OCI-LY3 (cell line): Measurements from ENCODE around the gene PTGIS.
"Not testable (repeated sequence)": the region's sequence is repeated elsewhere in the genome, so short reads cannot be mapped to it uniquely, and the experiment has no call there.

Source experiments
- H2AFZ ChIP-seq: fragments of 200-600, 300-600 bp; shearing (Covaris generic); 2 replicates; pipeline ENCODE4 v1.6.0; 2014; ENCODE audit warnings: antibody characterized with exemption, low read depth, low read length
- H3K27ac ChIP-seq: fragments of 200-600, 300-600 bp; sonication (generic); 2 replicates; pipeline ENCODE4 v1.5.1; 2014; ENCODE audit warnings: mild to moderate bottlenecking, low read length, moderate library complexity, mixed read lengths
- H3K27me3 ChIP-seq: fragments of 200-600, 300-600 bp; sonication (generic); 2 replicates; pipeline ENCODE4 v1.6.1; 2014; ENCODE audit warnings: low read depth, low read length, mixed read lengths
- H3K36me3 ChIP-seq: fragments of 200-600, 300-600 bp; sonication (generic); replicated peaks from 2 replicates; pipeline ENCODE3; 2014; ENCODE audit warnings: low read depth, low read length, mixed read lengths
- H3K4me1 ChIP-seq: fragments of 300-600, 200-600 bp; sonication (generic); 2 replicates; pipeline ENCODE4 v1.6.1; 2014; ENCODE audit warnings: low read length, mixed read lengths
- H3K4me2 ChIP-seq: fragments of 200-600, 300-600 bp; sonication (generic); 2 replicates; pipeline ENCODE4 v1.6.1; 2014; ENCODE audit warnings: low read length, mixed read lengths
- H3K4me3 ChIP-seq: fragments of 300-600, 200-600 bp; sonication (generic); 2 replicates; pipeline ENCODE4 v1.5.1; 2014; ENCODE audit warnings: antibody characterized with exemption, mild to moderate bottlenecking, low read length, moderate library complexity
- H3K79me2 ChIP-seq: fragments of 300-600, 200-600 bp; shearing (Covaris generic); 2 replicates; pipeline ENCODE4 v1.6.1; 2014; ENCODE audit warnings: mild to moderate bottlenecking, low read length, mixed read lengths
- H3K9ac ChIP-seq: fragments of 300-600, 200-600 bp; shearing (Covaris generic); 2 replicates; pipeline ENCODE4 v1.6.0; 2014; ENCODE audit warnings: mild to moderate bottlenecking, low read length, moderate library complexity
- H3K9me3 ChIP-seq: fragments of 200-600, 300-600 bp; shearing (Covaris generic); 2 replicates; pipeline ENCODE4 v1.6.1; 2014; ENCODE audit warnings: low read length, mixed read lengths; ENCODE audit not compliant: insufficient read depth
- H4K20me1 ChIP-seq: fragments of 200-600, 300-600 bp; sonication (generic); 2 replicates; pipeline ENCODE4 v1.6.1; 2016; ENCODE audit warnings: low read length, mixed read lengths; ENCODE audit not compliant: insufficient read depth
- EZH2phosphoT487 ChIP-seq: fragments of 200-600 bp; shearing (Covaris generic); IDR thresholded peaks from 2 replicates; pipeline ENCODE4 v1.6.1; 2018; ENCODE audit warnings: antibody characterized with exemption, mixed run types, low read depth
- TF ChIP-seq, protein P1 (sequence below): fragments of 200-600, 300-600 bp; sonication (generic); IDR thresholded peaks from 2 replicates; pipeline ENCODE4 v1.5.1; 2014; ENCODE audit warnings: antibody characterized with exemption, low read length, low read depth

Gene PTGIS

GRCh38 chr20:49567421-49568277 is at the start of gene PTGIS:
PTGIS (minus strand) TSS chr20:49568137; CDS start chr20:49568116, 21 bp downstream.
- no peak within 1 kb of the TSS for H3K4me3 ChIP-seq
- no peak within 1 kb of the TSS for H3K4me2 ChIP-seq
- no peak within 1 kb of the TSS for H3K27ac ChIP-seq
- no peak for TF ChIP-seq EZH2phosphoT487
- TF ChIP-seq, protein P1, sequence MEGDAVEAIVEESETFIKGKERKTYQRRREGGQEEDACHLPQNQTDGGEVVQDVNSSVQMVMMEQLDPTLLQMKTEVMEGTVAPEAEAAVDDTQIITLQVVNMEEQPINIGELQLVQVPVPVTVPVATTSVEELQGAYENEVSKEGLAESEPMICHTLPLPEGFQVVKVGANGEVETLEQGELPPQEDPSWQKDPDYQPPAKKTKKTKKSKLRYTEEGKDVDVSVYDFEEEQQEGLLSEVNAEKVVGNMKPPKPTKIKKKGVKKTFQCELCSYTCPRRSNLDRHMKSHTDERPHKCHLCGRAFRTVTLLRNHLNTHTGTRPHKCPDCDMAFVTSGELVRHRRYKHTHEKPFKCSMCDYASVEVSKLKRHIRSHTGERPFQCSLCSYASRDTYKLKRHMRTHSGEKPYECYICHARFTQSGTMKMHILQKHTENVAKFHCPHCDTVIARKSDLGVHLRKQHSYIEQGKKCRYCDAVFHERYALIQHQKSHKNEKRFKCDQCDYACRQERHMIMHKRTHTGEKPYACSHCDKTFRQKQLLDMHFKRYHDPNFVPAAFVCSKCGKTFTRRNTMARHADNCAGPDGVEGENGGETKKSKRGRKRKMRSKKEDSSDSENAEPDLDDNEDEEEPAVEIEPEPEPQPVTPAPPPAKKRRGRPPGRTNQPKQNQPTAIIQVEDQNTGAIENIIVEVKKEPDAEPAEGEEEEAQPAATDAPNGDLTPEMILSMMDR, result no peak
- H3K79me2 ChIP-seq, result no peaks in the 10 kb centered on the region
- H3K27me3 ChIP-seq, result peaks cover 39% of the 10 kb centered on the region
- H3K4me1 ChIP-seq, result no peaks in the 10 kb centered on the region
- no peak within 1 kb of the TSS for H2AFZ ChIP-seq
- H3K9me3 ChIP-seq, result no peaks in the 10 kb centered on the region
- no peaks in the 10 kb centered on the region for H4K20me1 ChIP-seq
- H3K36me3 ChIP-seq, result no peaks in the 10 kb centered on the region
- H3K9ac ChIP-seq, result no peak within 1 kb of the TSS

GRCh38 chr20:49617394-49617793 is 49.5 kb upstream of the PTGIS start:
- H3K9me3 ChIP-seq, H3K4me2 ChIP-seq, H3K4me3 ChIP-seq, H3K9ac ChIP-seq, H4K20me1 ChIP-seq, H3K36me3 ChIP-seq, H2AFZ ChIP-seq, H3K79me2 ChIP-seq, H3K27ac ChIP-seq: not testable (repeated sequence)
- Histone ChIP-seq H3K27me3 (peaks cover 34% of the 10 kb centered on the region), H3K4me1 (peaks cover 40% of the 10 kb centered on the region)

DNA sequence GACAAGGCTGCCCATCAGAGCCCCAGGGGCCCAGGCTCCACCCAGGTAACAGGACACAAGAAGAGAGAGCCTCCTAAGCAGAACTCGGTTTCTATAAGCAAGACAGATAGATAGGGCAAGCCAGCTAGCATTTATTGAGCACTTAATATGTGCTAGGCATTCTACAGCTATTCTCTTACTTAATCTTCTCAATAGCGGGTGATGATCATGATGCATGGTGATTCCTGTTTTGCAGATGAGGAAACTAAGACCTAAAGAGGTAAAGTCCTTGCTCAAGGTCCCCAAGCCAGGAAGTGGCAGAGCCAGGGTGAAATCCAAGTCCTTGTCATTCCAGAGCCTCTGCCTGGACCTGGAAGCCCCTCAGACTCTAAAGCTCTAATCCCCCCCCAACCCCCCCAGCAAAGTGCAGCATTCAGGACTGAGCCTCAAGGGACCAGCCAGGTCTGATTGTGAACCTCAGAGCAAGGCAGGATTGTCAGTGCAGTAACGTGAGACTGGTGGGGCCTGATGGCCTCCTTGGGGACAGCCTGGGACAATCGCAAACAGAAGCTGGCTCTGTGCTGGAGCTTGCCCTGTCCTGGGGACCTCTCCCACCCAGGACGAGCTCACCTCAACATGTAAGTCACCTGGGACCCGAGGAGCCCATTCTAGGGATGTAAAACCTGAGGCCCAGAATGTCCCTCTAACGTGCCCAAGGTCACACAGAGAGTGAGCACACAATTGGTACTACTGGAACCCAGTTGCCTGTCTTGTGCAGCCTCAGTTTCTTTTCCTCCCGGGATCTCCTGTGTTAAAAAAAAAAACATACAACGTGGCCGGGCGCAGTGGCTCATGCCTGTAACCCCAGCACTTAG is 48.4 kb upstream of the PTGIS start:
- Histone ChIP-seq H3K9me3 (no peaks in the 10 kb centered on the region), H3K4me1 (peaks cover 37% of the 10 kb centered on the region), H3K79me2 (no peaks in the 10 kb centered on the region), H3K4me2 (no peak overlapping the region), H3K4me3 (no peak overlapping the region), H3K9ac (no peak overlapping the region), H3K27me3 (peaks cover 23% of the 10 kb centered on the region), H4K20me1 (no peaks in the 10 kb centered on the region), H3K36me3 (no peaks in the 10 kb centered on the region), H3K27ac (no peak overlapping the region), H2AFZ (no peak overlapping the region)
- TF ChIP-seq, protein P1, result no peak
- TF ChIP-seq EZH2phosphoT487, result no peak

DNA sequence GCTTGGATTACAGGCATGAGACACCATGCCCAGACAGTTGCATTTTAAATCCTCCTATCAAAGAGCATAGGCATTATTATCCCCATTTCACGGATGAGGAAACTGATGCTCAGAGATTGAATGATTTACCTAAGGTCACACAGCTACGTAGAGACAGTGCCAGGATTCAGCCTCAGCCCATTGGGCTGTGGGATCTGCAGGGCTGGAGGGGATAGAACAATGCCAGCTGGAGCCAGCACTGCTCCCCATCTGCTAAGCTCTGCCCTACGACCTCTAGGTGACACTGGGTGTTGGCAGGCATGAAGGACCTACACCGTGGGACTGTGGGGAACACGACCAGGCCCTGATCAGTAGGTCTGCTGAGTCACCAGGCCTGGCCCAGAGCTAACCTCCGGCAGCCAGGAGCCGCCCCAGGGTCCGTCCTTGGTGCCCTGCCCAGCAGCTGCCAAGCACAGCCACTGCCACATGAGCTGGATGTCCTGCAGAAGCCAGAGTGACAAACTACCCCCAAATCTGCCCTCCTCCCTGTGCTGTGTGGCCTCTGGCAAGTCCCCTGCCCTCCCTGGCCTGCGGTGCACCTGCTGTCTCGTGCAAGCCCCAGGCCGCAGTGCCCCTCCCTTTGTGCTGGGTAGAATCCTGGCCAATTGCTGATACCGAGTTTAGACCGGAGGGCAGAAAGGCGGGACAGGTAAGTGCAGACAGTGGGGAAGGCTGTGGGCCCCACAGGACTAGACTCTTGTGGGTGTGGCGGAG is 47.6 kb upstream of the PTGIS start:
- Histone ChIP-seq H3K4me2 (no peak overlapping the region), H3K36me3 (no peaks in the 10 kb centered on the region), H4K20me1 (no peaks in the 10 kb centered on the region), H3K9ac (no peak overlapping the region), H3K27me3 (peaks cover 22% of the 10 kb centered on the region), H2AFZ (no peak overlapping the region), H3K4me3 (no peak overlapping the region), H3K27ac (no peak overlapping the region), H3K4me1 (peaks cover 34% of the 10 kb centered on the region), H3K9me3 (no peaks in the 10 kb centered on the region), H3K79me2 (no peaks in the 10 kb centered on the region)
- no peak for TF ChIP-seq EZH2phosphoT487
- TF ChIP-seq, protein P1, result no peak

DNA sequence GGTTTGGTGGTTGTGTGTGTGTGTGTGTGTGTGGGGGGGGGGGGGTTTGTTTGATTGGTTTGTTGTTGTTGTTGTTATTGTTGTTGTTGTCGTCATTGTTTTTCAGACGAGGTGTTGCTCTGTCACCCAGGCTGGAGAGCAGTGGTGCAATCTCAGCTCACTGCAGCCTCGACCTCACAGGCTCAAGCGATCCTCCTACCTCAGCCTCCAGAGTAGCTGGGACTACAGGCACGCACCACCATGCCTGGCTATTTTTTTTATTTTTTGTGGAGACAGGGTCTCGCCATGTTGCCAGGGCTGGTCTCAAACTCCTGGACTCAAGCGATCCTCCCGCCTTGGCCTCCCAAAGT is 47.1 kb upstream of the PTGIS start:
- H3K36me3 ChIP-seq, H3K9ac ChIP-seq, H3K4me3 ChIP-seq, H2AFZ ChIP-seq, H3K9me3 ChIP-seq, H3K4me2 ChIP-seq, H3K79me2 ChIP-seq, H3K27ac ChIP-seq, H4K20me1 ChIP-seq: not testable (repeated sequence)
- Histone ChIP-seq H3K4me1 (peaks cover 31% of the 10 kb centered on the region), H3K27me3 (peaks cover 22% of the 10 kb centered on the region)
